Naive thymus-derived CD4-positive, alpha-beta T cell (primary cell): ENCODE measurements around the gene GNG14. TPM values are rescaled to one million over a fixed set of nuclear protein-coding genes. Genes with fewer than 3 reads are reported as not detected.

Experiments
- ATAC-seq: fragments of 150-1000 bp; cut with Tn5 transposase; 2 replicates; pipeline ENCODE4 v1.10.0; 2021; ENCODE audit warnings: mild to moderate bottlenecking, moderate library complexity
- CTCF ChIA-PET: fragments of 350-600 bp; sonication (Branson Sonifier 250); formaldehyde crosslinking; loops from one replicate; lab custom pipeline; 2021; ENCODE audit warnings: antibody characterized with exemption; lab: Charles Lee
- POLR2A ChIA-PET: fragments of 350-600 bp; sonication (Branson Sonifier 250); formaldehyde crosslinking; loops from one replicate; lab custom pipeline; 2021; ENCODE audit warnings: antibody characterized with exemption, inconsistent platforms; lab: Charles Lee
- DNase-seq, 9 donors: peaks; one replicate each; pipeline versions ENCODE4 v3.0.0 to v3.0.0-alpha.2; 2020 to 2022; ENCODE audit warnings: mixed read lengths in 1 of 9
- H3K27ac ChIP-seq: one replicate; pipeline ENCODE4 v1.7.0; 2013; ENCODE audit warnings: mild to moderate bottlenecking, low read depth, low read length, moderate library complexity
- H3K27me3 ChIP-seq, 2 donors: one replicate each; pipeline ENCODE4 v1.7.0; 2013; ENCODE audit warnings: low read length in 2 of 2, mild to moderate bottlenecking in 2 of 2, moderate library complexity in 2 of 2; ENCODE audit not compliant: control insufficient read depth in 2 of 2, insufficient read depth in 2 of 2
- H3K36me3 ChIP-seq, 3 experiments: 1 replicate in 2 of 3; 2 replicates in 1 of 3; pipeline ENCODE4 v1.7.0; 2013; ENCODE audit warnings: low read length in 3 of 3, mild to moderate bottlenecking in 3 of 3, moderate library complexity in 1 of 3; ENCODE audit not compliant: insufficient read depth in 3 of 3, control insufficient read depth in 2 of 3
- H3K4me1 ChIP-seq, 2 donors: one replicate each; pipeline ENCODE4 v1.7.0; 2013; ENCODE audit warnings: low read length in 2 of 2, mild to moderate bottlenecking in 2 of 2, moderate library complexity in 1 of 2; ENCODE audit not compliant: control insufficient read depth in 2 of 2, insufficient read depth in 2 of 2
- H3K4me3 ChIP-seq: 2 replicates; pipeline ENCODE4 v1.7.0; 2013; ENCODE audit warnings: mild to moderate bottlenecking, low read length
- H3K9me3 ChIP-seq, 3 experiments: 1 replicate in 2 of 3; 2 replicates in 1 of 3; pipeline ENCODE4 v1.7.0; 2013; ENCODE audit warnings: low read length in 3 of 3; ENCODE audit not compliant: control insufficient read depth in 2 of 3
- H3K27ac Mint-ChIP-seq, 9 donors: one replicate each; pipeline ENCODE4 v1.8.0; 2020 to 2022; ENCODE audit warnings: mixed read lengths in 9 of 9, mild to moderate bottlenecking in 8 of 9, moderate library complexity in 5 of 9, inconsistent platforms in 2 of 9
- H3K27me3 Mint-ChIP-seq, 5 donors: one replicate each; pipeline ENCODE4 v1.8.0; 2021 to 2022; ENCODE audit warnings: mixed read lengths in 5 of 5, mild to moderate bottlenecking in 1 of 5
- H3K36me3 Mint-ChIP-seq, 5 donors: one replicate each; pipeline ENCODE4 v1.8.0; 2020 to 2022; ENCODE audit warnings: mixed read lengths in 5 of 5, mild to moderate bottlenecking in 3 of 5, inconsistent platforms in 1 of 5
- H3K4me1 Mint-ChIP-seq, 7 donors: one replicate each; pipeline ENCODE4 v1.8.0; 2020 to 2022; ENCODE audit warnings: mixed read lengths in 7 of 7, mild to moderate bottlenecking in 3 of 7, inconsistent platforms in 1 of 7
- H3K4me3 Mint-ChIP-seq, 10 donors: one replicate each; pipeline ENCODE4 v1.8.0; 2020 to 2022; ENCODE audit warnings: mild to moderate bottlenecking in 10 of 10, mixed read lengths in 10 of 10, moderate library complexity in 6 of 10, inconsistent platforms in 2 of 10
- H3K9me3 Mint-ChIP-seq, 11 donors: one replicate each; pipeline ENCODE4 v1.8.0; 2020 to 2022; ENCODE audit warnings: mixed read lengths in 11 of 11, mild to moderate bottlenecking in 4 of 11, inconsistent platforms in 1 of 11, moderate library complexity in 1 of 11
- intact Hi-C, 2 donors: fragments of 100-400 bp; cut with micrococcal nuclease; formaldehyde crosslinking; loops; one replicate each; pipeline ENCODE4 v1.15.1; 2023
- polyA plus RNA-seq, 2 donors: library from polyadenylated mRNA; unstranded; fragments of 300-500 nt; fragmentation: Illumina TruSeq; gene quantifications; one replicate each; pipeline ENCODE4 v1.2.3, GENCODE V29; 2021
- total RNA-seq, 6 experiments: library from RNA in 5 of 6; stranded (reverse) in 5 of 6; gene quantifications; 1 replicate in 5 of 6; 2 replicates in 1 of 6; pipeline ENCODE4 v1.2.3 and lab custom pipeline; 2021 to 2026

Gene GNG14
- total and polyA plus RNA-seq, 7 experiments from 2014 or later = not detected

- Histone ChIP-seq H3K4me3 (no peak overlapping the region), H3K27ac (no peak overlapping the region), H3K4me1 (peaks cover 0 to 2% of the 10 kb centered on the region in 2 donors), H3K9me3 (no peaks in the 10 kb centered on the region), H3K36me3 (peaks cover 0 to 4% (median 0%) of the 10 kb centered on the region in 3 experiments), H3K27me3 (no peaks in the 10 kb centered on the region)
- Mint-ChIP-seq H3K4me3 (no peak overlapping the region), H3K4me1 (peaks cover 4 to 11% (median 7%) of the 10 kb centered on the region in 7 donors), H3K36me3 (peaks cover 0 to 6% (median 5%) of the 10 kb centered on the region in 5 donors), H3K9me3 (peaks cover 0 to 4% (median 0%) of the 10 kb centered on the region in 11 donors), H3K27me3 (no peaks in the 10 kb centered on the region), H3K27ac (peak overlapping the region in 1 of 9 donors; percentile 33)
- intact Hi-C loops = loop anchor here in 1 of 2 donors (10.0 kb wide), 1 partner anchor 1161 kb away; the partner anchor contains the start of gene ECSIT
- DNase-seq (no peak), ATAC-seq (no peak)
- ChIA-PET POLR2A (interaction anchor here (0.7 to 0.9 kb wide), 2 partner anchors 10 to 75 kb away, joined by 3 read pairs; partner anchors contain the start of gene FBXW9), CTCF (interaction anchor here (0.6 kb wide), 1 partner anchor 394 kb away, joined by 3 read pairs; no protein-coding TSS in a partner anchor)
Observed at GRCh38 chr19:12685831-12686230, 2.0 kb upstream of the GNG14 start.

- ChIA-PET POLR2A (no interaction called here), CTCF (no interaction called here)
- intact Hi-C loops = loop anchor here in 1 of 2 donors (10.0 kb wide), 1 partner anchor 1164 kb away; the partner anchor contains the start of gene ECSIT
- no peaks in the 10 kb centered on the region for H3K36me3 ChIP-seq
- no peak overlapping the region for H3K27ac ChIP-seq
- H3K27me3 ChIP-seq = no peaks in the 10 kb centered on the region
- no peaks in the 10 kb centered on the region for H3K4me1 ChIP-seq
- no peak overlapping the region for H3K4me3 Mint-ChIP-seq
- no peaks in the 10 kb centered on the region for H3K36me3 Mint-ChIP-seq
- H3K9me3 ChIP-seq = no peaks in the 10 kb centered on the region
- H3K27ac Mint-ChIP-seq = no peak overlapping the region
- no peak for ATAC-seq
- peaks cover 0 to 3% (median 0%) of the 10 kb centered on the region in 7 donors for H3K4me1 Mint-ChIP-seq
- no peak for DNase-seq
- H3K9me3 Mint-ChIP-seq = no peaks in the 10 kb centered on the region
- no peaks in the 10 kb centered on the region for H3K27me3 Mint-ChIP-seq
- no peak overlapping the region for H3K4me3 ChIP-seq
Observed at GRCh38 chr19:12689012-12689411, 1.2 kb downstream of the GNG14 start.

GRCh38 chr19:12689581-12690216 lies 1.9 kb downstream of the GNG14 start:
- Mint-ChIP-seq H3K27ac (no peak overlapping the region), H3K36me3 (no peaks in the 10 kb centered on the region), H3K4me1 (peaks cover 0 to 3% (median 0%) of the 10 kb centered on the region in 7 donors), H3K4me3 (no peak overlapping the region), H3K9me3 (no peaks in the 10 kb centered on the region), H3K27me3 (no peaks in the 10 kb centered on the region)
- H3K27me3 ChIP-seq = no peaks in the 10 kb centered on the region
- H3K4me1 ChIP-seq = no peaks in the 10 kb centered on the region
- DNase-seq (no peak), ATAC-seq (peak; percentile 14)
- H3K36me3 ChIP-seq = no peaks in the 10 kb centered on the region
- intact Hi-C loops = loop anchor here in 1 of 2 donors (10.0 kb wide), 1 partner anchor 1165 kb away; the partner anchor contains the start of gene ECSIT
- POLR2A ChIA-PET = no interaction called here
- H3K9me3 ChIP-seq = no peaks in the 10 kb centered on the region
- CTCF ChIA-PET = no interaction called here
- H3K4me3 ChIP-seq = no peak overlapping the region
- no peak overlapping the region for H3K27ac ChIP-seq

- peaks cover 0 to 4% (median 0%) of the 10 kb centered on the region in 11 donors for H3K9me3 Mint-ChIP-seq
- DNase-seq = no peak
- H3K27me3 ChIP-seq = no peaks in the 10 kb centered on the region
- no peak overlapping the region for H3K4me3 ChIP-seq
- no peaks in the 10 kb centered on the region for H3K9me3 ChIP-seq
- ChIA-PET CTCF (interaction anchor here (0.6 to 1.1 kb wide), 2 partner anchors 64 to 177 kb away, joined by 3 read pairs; no protein-coding TSS in a partner anchor), POLR2A (no interaction called here)
- no peaks in the 10 kb centered on the region for H3K36me3 Mint-ChIP-seq
- H3K4me1 ChIP-seq = peaks cover 9 to 11% of the 10 kb centered on the region in 2 donors
- intact Hi-C loops = no loop called here
- H3K4me1 Mint-ChIP-seq = peaks cover 1 to 10% (median 8%) of the 10 kb centered on the region in 7 donors
- H3K36me3 ChIP-seq = no peaks in the 10 kb centered on the region
- no peaks in the 10 kb centered on the region for H3K27me3 Mint-ChIP-seq
- H3K27ac Mint-ChIP-seq = no peak overlapping the region
- H3K4me3 Mint-ChIP-seq = no peak overlapping the region
- H3K27ac ChIP-seq = no peak overlapping the region
- ATAC-seq = no peak
Observed at GRCh38 chr19:12692960-12693359, 5.2 kb downstream of the GNG14 start.

- no peak overlapping the region for H3K27ac Mint-ChIP-seq
- no peaks in the 10 kb centered on the region for H3K27me3 Mint-ChIP-seq
- intact Hi-C loops = no loop called here
- ChIA-PET CTCF (interaction anchor here (0.5 to 1.3 kb wide), 2 partner anchors 17 to 20 kb away, joined by 3 read pairs; no protein-coding TSS in a partner anchor), POLR2A (interaction anchor here (2.6 to 3.7 kb wide), 2 partner anchors 14 to 98 kb away, joined by 12 to 19 read pairs; partner anchors contain the start of genes DHPS and JUNB)
- H3K9me3 ChIP-seq = no peaks in the 10 kb centered on the region
- peak overlapping the region in 4 of 10 donors; percentile 20 to 40 (median 25) for H3K4me3 Mint-ChIP-seq
- peaks cover 0 to 4% (median 0%) of the 10 kb centered on the region in 5 donors for H3K36me3 Mint-ChIP-seq
- peaks cover 0 to 4% (median 0%) of the 10 kb centered on the region in 11 donors for H3K9me3 Mint-ChIP-seq
- H3K36me3 ChIP-seq = peaks cover 0 to under 1% (median 0%) of the 10 kb centered on the region in 3 experiments
- H3K27me3 ChIP-seq = no peaks in the 10 kb centered on the region
- H3K27ac ChIP-seq = no peak overlapping the region
- H3K4me1 ChIP-seq = peaks cover 9 to 11% of the 10 kb centered on the region in 2 donors
- peaks cover 3 to 15% (median 12%) of the 10 kb centered on the region in 7 donors for H3K4me1 Mint-ChIP-seq
- ATAC-seq = no peak
- DNase-seq = no peak
- no peak overlapping the region for H3K4me3 ChIP-seq
Observed at GRCh38 chr19:12694641-12695040, 6.8 kb downstream of the GNG14 start.

- intact Hi-C loops = no loop called here
- Histone ChIP-seq H3K9me3 (no peaks in the 10 kb centered on the region), H3K27ac (no peak overlapping the region), H3K36me3 (peaks cover 0 to 6% (median 0%) of the 10 kb centered on the region in 3 experiments), H3K27me3 (no peaks in the 10 kb centered on the region), H3K4me3 (no peak overlapping the region), H3K4me1 (peaks cover 9 to 11% of the 10 kb centered on the region in 2 donors)
- Mint-ChIP-seq H3K4me3 (peak overlapping the region in 5 of 10 donors; percentile 13 to 87 (median 40)), H3K27ac (no peak overlapping the region), H3K9me3 (peaks cover 0 to 4% (median 0%) of the 10 kb centered on the region in 11 donors), H3K27me3 (no peaks in the 10 kb centered on the region), H3K4me1 (peaks cover 2 to 15% (median 12%) of the 10 kb centered on the region in 7 donors), H3K36me3 (peaks cover 0 to 4% (median 0%) of the 10 kb centered on the region in 5 donors)
- no peak for ATAC-seq
- CTCF ChIA-PET = interaction anchor here (0.5 to 1.3 kb wide), 3 partner anchors 17 to 26 kb away, joined by 3 read pairs; no protein-coding TSS in a partner anchor
- POLR2A ChIA-PET = interaction anchor here (0.7 to 3.7 kb wide), 6 partner anchors 14 to 97 kb away, joined by 3 to 21 read pairs (median 12); partner anchors contain the start of genes DHPS, JUNB, TNPO2 and TRIR
- DNase-seq = no peak
Observed at GRCh38 chr19:12695096-12695495, 7.3 kb downstream of the GNG14 start.
